Loucy (cell line): Measurements from ENCODE around the gene PLCL1.

ENCODE experiments used
- H2AFZ ChIP-seq: fragments of 200-600 bp; sonication (generic); 2 replicates; pipeline ENCODE4 v1.6.0; 2016; ENCODE audit warnings: antibody characterized with exemption, mild to moderate bottlenecking, low read length, moderate library complexity
- H3F3A ChIP-seq: fragments of 200-600 bp; 2 replicates; pipeline ENCODE4 v1.6.0; 2016; ENCODE audit warnings: antibody characterized with exemption, low read depth, mild to moderate bottlenecking
- H3K27me3 ChIP-seq: fragments of 200-600 bp; sonication (generic); 2 replicates; pipeline ENCODE4 v1.6.1; 2014; ENCODE audit warnings: low read length, mild to moderate bottlenecking; ENCODE audit not compliant: insufficient read depth, poor library complexity, severe bottlenecking
- H3K36me3 ChIP-seq: fragments of 200-600 bp; sonication (generic); 2 replicates; pipeline ENCODE4 v1.6.1; 2016; ENCODE audit warnings: low read length; ENCODE audit not compliant: insufficient read depth
- H3K4me1 ChIP-seq: fragments of 200-600 bp; sonication (generic); 2 replicates; pipeline ENCODE4 v1.5.1; 2014; ENCODE audit warnings: low read length, mild to moderate bottlenecking; ENCODE audit not compliant: insufficient read depth, poor library complexity, severe bottlenecking
- H3K4me2 ChIP-seq: fragments of 200-600 bp; sonication (generic); 2 replicates; pipeline ENCODE4 v1.6.0; 2014; ENCODE audit warnings: antibody characterized with exemption, low read length, low read depth, mild to moderate bottlenecking; ENCODE audit not compliant: poor library complexity, severe bottlenecking
- H3K4me3 ChIP-seq: fragments of 200-600 bp; sonication (generic); 2 replicates; pipeline ENCODE4 v1.5.1; 2014; ENCODE audit warnings: low read length, mild to moderate bottlenecking, mixed read lengths; ENCODE audit not compliant: poor library complexity, severe bottlenecking
- H3K79me2 ChIP-seq: fragments of 200-600 bp; sonication (generic); 2 replicates; pipeline ENCODE4 v1.6.1; 2014; ENCODE audit warnings: low read length; ENCODE audit not compliant: insufficient read depth
- H3K9ac ChIP-seq: fragments of 200-600 bp; sonication (generic); 2 replicates; pipeline ENCODE4 v1.6.0; 2014; ENCODE audit warnings: mild to moderate bottlenecking, low read depth, low read length, moderate library complexity; ENCODE audit not compliant: poor library complexity, severe bottlenecking
- H3K9me2 ChIP-seq: fragments of 200-600 bp; sonication (generic); replicated peaks from 2 replicates; pipeline ENCODE4 v1.6.1; 2016; ENCODE audit warnings: low read depth, low read length, mixed read lengths
- H3K9me3 ChIP-seq: fragments of 200-600 bp; sonication (generic); 2 replicates; pipeline ENCODE4 v1.6.1; 2014; ENCODE audit warnings: mild to moderate bottlenecking, antibody characterized with exemption, low read length, low read depth; ENCODE audit not compliant: insufficient read depth
- H4K20me1 ChIP-seq: fragments of 200-600 bp; sonication (generic); 2 replicates; pipeline ENCODE4 v1.6.0; 2014; ENCODE audit warnings: antibody characterized with exemption, low read length, mild to moderate bottlenecking; ENCODE audit not compliant: insufficient read depth, poor library complexity, severe bottlenecking
- CTCF ChIP-seq: fragments of 200-600 bp; sonication (generic); conservative IDR thresholded peaks from 2 replicates; pipeline ENCODE4 v1.5.1; 2014; ENCODE audit warnings: mild to moderate bottlenecking, antibody characterized with exemption, low read length
- EZH2phosphoT487 ChIP-seq: fragments of 200-600 bp; IDR thresholded peaks from 2 replicates; pipeline ENCODE4 v1.6.1; 2018; ENCODE audit warnings: antibody characterized with exemption, mild to moderate bottlenecking, moderate library complexity, borderline replicate concordance

Gene PLCL1

DNA sequence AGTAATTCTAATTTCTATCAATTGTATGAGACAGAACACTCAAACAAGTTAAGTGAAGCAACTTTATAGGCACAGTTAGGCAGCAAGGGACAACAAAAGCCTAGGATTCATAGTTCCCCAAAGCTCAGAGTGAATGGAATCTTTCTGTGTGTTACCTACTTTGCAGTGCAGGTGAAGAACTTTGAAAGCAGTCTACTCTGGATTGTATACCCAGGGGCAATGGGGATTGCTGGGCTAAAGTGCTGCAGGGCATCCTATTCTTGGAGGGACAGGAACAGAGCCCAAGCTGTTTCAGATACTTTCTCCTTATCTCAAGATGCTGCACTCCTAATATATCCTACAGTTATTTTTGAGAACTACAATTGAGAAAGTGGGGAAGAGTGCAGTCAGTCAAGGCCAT lies 207.6 kb downstream of the PLCL1 start:
- no peak overlapping the region for H3K4me3 ChIP-seq
- no peaks in the 10 kb centered on the region for H3F3A ChIP-seq
- TF ChIP-seq EZH2phosphoT487: no peak
- no peak for TF ChIP-seq CTCF
- H3K4me2 ChIP-seq: no peak overlapping the region
- H3K9me3 ChIP-seq: peaks cover 16% of the 10 kb centered on the region; the same call in 1 of the 2 replicates
- H3K9me2 ChIP-seq: no peaks in the 10 kb centered on the region
- no peaks in the 10 kb centered on the region for H3K79me2 ChIP-seq
- H3K27me3 ChIP-seq: no peaks in the 10 kb centered on the region
- no peak overlapping the region for H3K9ac ChIP-seq
- no peaks in the 10 kb centered on the region for H3K4me1 ChIP-seq
- H4K20me1 ChIP-seq: no peaks in the 10 kb centered on the region
- no peaks in the 10 kb centered on the region for H3K36me3 ChIP-seq
- no peak overlapping the region for H2AFZ ChIP-seq

DNA sequence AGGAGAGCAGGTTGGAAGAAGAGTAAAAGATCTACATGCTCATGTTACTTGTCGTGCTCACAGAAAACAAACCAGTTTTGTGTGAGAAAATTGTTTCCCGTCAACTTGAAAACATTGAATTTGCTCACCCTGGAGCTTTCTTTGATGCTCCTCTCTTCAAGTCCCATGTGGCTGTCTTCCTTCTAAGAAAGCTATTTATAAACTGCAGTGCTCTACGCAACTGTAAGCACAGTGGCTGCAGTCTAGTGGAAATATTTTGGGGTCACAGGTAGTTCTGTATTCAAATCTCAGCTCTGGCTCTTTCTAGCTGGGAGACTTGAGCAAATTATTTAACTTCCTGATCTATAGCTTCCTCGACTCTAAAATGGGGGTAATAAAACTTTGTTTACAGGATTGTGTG lies 211.8 kb downstream of the PLCL1 start:
- no peaks in the 10 kb centered on the region for H3F3A ChIP-seq
- TF ChIP-seq CTCF (no peak), EZH2phosphoT487 (no peak)

DNA sequence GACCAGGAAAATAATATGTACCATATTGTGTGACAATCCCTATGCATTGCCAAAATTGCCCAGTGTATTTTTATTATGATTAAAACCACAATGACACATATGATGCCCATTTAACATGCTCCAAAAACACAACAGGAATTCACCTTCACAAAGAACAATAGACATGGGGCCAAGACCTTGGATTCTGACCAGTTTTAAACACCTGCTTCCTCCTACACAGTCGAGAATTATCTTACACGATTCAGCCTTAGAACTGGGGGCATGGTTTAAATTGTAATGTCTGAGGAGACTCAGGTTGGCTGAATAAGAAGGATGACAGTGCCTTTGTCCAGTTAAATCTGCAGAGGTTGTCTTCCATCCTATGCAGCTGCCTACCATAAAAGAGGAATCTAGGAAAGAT lies 212.7 kb downstream of the PLCL1 start:
- no peaks in the 10 kb centered on the region for H3K27me3 ChIP-seq
- H4K20me1 ChIP-seq: no peaks in the 10 kb centered on the region
- H3K79me2 ChIP-seq: no peaks in the 10 kb centered on the region
- no peak overlapping the region for H2AFZ ChIP-seq
- no peak overlapping the region for H3K9ac ChIP-seq
- no peaks in the 10 kb centered on the region for H3K36me3 ChIP-seq
- H3K9me2 ChIP-seq: no peaks in the 10 kb centered on the region
- peaks cover 4% of the 10 kb centered on the region; the same call in 1 of the 2 replicates for H3K9me3 ChIP-seq
- no peak overlapping the region for H3K4me3 ChIP-seq
- H3K4me2 ChIP-seq: no peak overlapping the region
- H3K4me1 ChIP-seq: no peaks in the 10 kb centered on the region
- no peak for TF ChIP-seq CTCF
- H3F3A ChIP-seq: no peaks in the 10 kb centered on the region

More for the DNA sequence above, 211.8 kb downstream of the PLCL1 start:
- Histone ChIP-seq H3K4me1 (no peaks in the 10 kb centered on the region), H4K20me1 (no peaks in the 10 kb centered on the region), H3K79me2 (no peaks in the 10 kb centered on the region), H3K27me3 (no peaks in the 10 kb centered on the region), H3K9ac (no peak overlapping the region), H3K9me3 (peaks cover 12% of the 10 kb centered on the region; the same call in 1 of the 2 replicates), H2AFZ (no peak overlapping the region), H3K4me3 (no peak overlapping the region), H3K9me2 (no peaks in the 10 kb centered on the region), H3K36me3 (no peaks in the 10 kb centered on the region), H3K4me2 (no peak overlapping the region)
